ENCODE data around the gene AIG1. TPM values are rescaled to one million over a fixed set of nuclear protein-coding genes. Genes with fewer than 3 reads are reported as not detected.

The AIG1 gene
- polyA plus RNA-seq, 1 donor from 2014 or later: 23.2 TPM

DNA sequence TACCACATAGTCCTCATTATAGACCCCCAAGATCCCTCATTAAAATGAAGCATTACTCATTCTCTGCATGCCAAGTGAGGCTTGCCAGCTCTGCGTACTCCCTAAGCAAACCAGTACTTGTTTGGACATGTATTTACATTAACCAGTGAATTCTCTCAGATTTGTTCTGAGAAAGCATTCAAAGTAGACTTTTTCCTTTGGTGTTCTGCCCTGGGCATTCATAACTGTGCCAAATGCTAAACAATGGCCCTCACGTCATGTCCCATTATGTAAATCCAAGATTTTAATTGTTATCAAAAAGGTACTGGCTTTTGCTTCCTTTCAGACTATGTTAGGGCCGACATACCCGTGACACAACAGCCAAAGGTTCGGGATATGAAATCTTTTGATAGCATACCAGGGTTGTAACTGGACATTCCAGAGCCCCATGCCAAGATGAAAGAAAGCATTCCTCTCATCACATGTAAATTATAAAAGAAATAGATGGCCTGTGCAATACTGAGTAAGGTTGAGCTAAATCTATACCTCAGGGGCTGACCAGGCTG is 225.6 kb downstream of the AIG1 start:
- no peaks in the 10 kb centered on the region for H3F3A ChIP-seq (ENCODE audit: insufficient read depth, low read length, poor library complexity, severe bottlenecking)
- no peaks in the 10 kb centered on the region for H4K20me1 ChIP-seq (ENCODE audit: insufficient read depth)
- no peaks in the 10 kb centered on the region for H3K9me2 ChIP-seq (ENCODE audit: insufficient read depth, low read length)
- H3K27ac ChIP-seq (ENCODE audit: low read length): no peak overlapping the region
- no peaks in the 10 kb centered on the region for H3K79me2 ChIP-seq (replicated peaks; ENCODE audit: insufficient read depth, low read length)
- H3K9ac ChIP-seq (ENCODE audit: low read length): no peak overlapping the region
- H3K4me2 ChIP-seq (ENCODE audit: low read length): no peak overlapping the region
- H3K4me3 ChIP-seq (ENCODE audit: low read length): no peak overlapping the region
- H2AFZ ChIP-seq (ENCODE audit: low read depth, low read length): no peak overlapping the region
- TF ChIP-seq RAD21 (conservative IDR thresholded peaks at IDR 0.05): no peak
- TF ChIP-seq EP300 (conservative IDR thresholded peaks at IDR 0.05; ENCODE audit: poor library complexity, severe bottlenecking): no peak
- TF ChIP-seq, protein P1, sequence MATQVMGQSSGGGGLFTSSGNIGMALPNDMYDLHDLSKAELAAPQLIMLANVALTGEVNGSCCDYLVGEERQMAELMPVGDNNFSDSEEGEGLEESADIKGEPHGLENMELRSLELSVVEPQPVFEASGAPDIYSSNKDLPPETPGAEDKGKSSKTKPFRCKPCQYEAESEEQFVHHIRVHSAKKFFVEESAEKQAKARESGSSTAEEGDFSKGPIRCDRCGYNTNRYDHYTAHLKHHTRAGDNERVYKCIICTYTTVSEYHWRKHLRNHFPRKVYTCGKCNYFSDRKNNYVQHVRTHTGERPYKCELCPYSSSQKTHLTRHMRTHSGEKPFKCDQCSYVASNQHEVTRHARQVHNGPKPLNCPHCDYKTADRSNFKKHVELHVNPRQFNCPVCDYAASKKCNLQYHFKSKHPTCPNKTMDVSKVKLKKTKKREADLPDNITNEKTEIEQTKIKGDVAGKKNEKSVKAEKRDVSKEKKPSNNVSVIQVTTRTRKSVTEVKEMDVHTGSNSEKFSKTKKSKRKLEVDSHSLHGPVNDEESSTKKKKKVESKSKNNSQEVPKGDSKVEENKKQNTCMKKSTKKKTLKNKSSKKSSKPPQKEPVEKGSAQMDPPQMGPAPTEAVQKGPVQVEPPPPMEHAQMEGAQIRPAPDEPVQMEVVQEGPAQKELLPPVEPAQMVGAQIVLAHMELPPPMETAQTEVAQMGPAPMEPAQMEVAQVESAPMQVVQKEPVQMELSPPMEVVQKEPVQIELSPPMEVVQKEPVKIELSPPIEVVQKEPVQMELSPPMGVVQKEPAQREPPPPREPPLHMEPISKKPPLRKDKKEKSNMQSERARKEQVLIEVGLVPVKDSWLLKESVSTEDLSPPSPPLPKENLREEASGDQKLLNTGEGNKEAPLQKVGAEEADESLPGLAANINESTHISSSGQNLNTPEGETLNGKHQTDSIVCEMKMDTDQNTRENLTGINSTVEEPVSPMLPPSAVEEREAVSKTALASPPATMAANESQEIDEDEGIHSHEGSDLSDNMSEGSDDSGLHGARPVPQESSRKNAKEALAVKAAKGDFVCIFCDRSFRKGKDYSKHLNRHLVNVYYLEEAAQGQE (IDR thresholded peaks at IDR 0.05; ENCODE audit: borderline replicate concordance): no peak
- no peak for TF ChIP-seq MXI1 (conservative IDR thresholded peaks at IDR 0.05; ENCODE audit: poor library complexity, severe bottlenecking)
- TF ChIP-seq TAF1 (IDR thresholded peaks at IDR 0.05; ENCODE audit: low read depth): no peak
- no peak for TF ChIP-seq EZH2 (IDR thresholded peaks at IDR 0.05; ENCODE audit: borderline replicate concordance, insufficient read depth, low read length, poor library complexity, severe bottlenecking)
- TF ChIP-seq SMC3 (conservative IDR thresholded peaks at IDR 0.05; ENCODE audit: poor library complexity): no peak
- TF ChIP-seq, protein P2, sequence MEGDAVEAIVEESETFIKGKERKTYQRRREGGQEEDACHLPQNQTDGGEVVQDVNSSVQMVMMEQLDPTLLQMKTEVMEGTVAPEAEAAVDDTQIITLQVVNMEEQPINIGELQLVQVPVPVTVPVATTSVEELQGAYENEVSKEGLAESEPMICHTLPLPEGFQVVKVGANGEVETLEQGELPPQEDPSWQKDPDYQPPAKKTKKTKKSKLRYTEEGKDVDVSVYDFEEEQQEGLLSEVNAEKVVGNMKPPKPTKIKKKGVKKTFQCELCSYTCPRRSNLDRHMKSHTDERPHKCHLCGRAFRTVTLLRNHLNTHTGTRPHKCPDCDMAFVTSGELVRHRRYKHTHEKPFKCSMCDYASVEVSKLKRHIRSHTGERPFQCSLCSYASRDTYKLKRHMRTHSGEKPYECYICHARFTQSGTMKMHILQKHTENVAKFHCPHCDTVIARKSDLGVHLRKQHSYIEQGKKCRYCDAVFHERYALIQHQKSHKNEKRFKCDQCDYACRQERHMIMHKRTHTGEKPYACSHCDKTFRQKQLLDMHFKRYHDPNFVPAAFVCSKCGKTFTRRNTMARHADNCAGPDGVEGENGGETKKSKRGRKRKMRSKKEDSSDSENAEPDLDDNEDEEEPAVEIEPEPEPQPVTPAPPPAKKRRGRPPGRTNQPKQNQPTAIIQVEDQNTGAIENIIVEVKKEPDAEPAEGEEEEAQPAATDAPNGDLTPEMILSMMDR (IDR thresholded peaks at IDR 0.05; ENCODE audit: poor library complexity, severe bottlenecking): no peak
- TF ChIP-seq POLR2AphosphoS5 (IDR thresholded peaks at IDR 0.05): no peak
- no peaks in the 10 kb centered on the region for H3K9me3 ChIP-seq (ENCODE audit: low read length)
- no peaks in the 10 kb centered on the region for H3K36me3 ChIP-seq (ENCODE audit: insufficient read depth, low read length)
- H3K27me3 ChIP-seq (ENCODE audit: insufficient read depth, low read depth, low read length): no peaks in the 10 kb centered on the region

DNA sequence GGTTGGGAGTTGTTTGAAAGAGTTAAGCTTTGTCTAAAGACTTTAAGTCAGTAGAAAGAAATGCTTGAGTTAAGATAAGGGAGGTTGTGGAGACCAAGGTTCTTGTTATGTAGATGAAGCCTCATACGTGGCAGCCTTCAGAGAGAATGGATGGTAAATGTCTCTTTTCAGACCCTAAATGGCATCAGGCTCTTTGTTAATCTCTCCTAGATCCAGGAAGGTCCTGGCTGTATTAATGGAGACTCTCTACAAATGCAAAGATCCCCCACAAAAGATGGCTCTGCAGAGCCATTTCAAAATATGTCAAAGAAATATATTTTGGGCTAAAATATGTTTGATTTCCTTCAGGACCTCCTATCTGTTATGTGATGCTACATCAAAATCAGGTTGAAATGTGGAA is 228.2 kb downstream of the AIG1 start:
- Histone ChIP-seq H2AFZ (ENCODE audit: low read depth, low read length) (no peak overlapping the region), H3K36me3 (ENCODE audit: insufficient read depth, low read length) (no peaks in the 10 kb centered on the region), H3K27me3 (ENCODE audit: insufficient read depth, low read depth, low read length) (no peaks in the 10 kb centered on the region), H3K9ac (ENCODE audit: low read length) (no peak overlapping the region), H3K79me2 (replicated peaks; ENCODE audit: insufficient read depth, low read length) (no peaks in the 10 kb centered on the region), H3K4me3 (ENCODE audit: low read length) (no peak overlapping the region), H3K27ac (ENCODE audit: low read length) (no peak overlapping the region), H3K4me2 (ENCODE audit: low read length) (no peak overlapping the region), H4K20me1 (ENCODE audit: insufficient read depth) (no peaks in the 10 kb centered on the region), H3K9me2 (ENCODE audit: insufficient read depth, low read length) (no peaks in the 10 kb centered on the region), H3K9me3 (ENCODE audit: low read length) (no peaks in the 10 kb centered on the region), H3F3A (ENCODE audit: insufficient read depth, low read length, poor library complexity, severe bottlenecking) (no peaks in the 10 kb centered on the region)
- TF ChIP-seq EP300 (conservative IDR thresholded peaks at IDR 0.05; ENCODE audit: poor library complexity, severe bottlenecking) (no peak), SMC3 (conservative IDR thresholded peaks at IDR 0.05; ENCODE audit: poor library complexity) (no peak), TAF1 (IDR thresholded peaks at IDR 0.05; ENCODE audit: low read depth) (no peak)
